Measurements from ENCODE around the gene CDH8. TPM values are rescaled to one million over a fixed set of nuclear protein-coding genes. Genes with fewer than 3 reads are reported as not detected.

The CDH8 gene
- total RNA-seq = 7.5 and 20.9 TPM in 2 replicates

GRCh38 chr16:62036101-62036801 is at the start of gene CDH8:
CDH8 (minus strand) TSS chr16:62036438; CDS start chr16:62021403, 15,035 bp downstream.

